ENCODE results near the gene UBL5. TPM values are rescaled to one million over a fixed set of nuclear protein-coding genes. Genes with fewer than 3 reads are reported as not detected.
A peak's percentile ranks its signal among the peaks of the same experiment; 100 is the strongest.

UBL5 gene
- total RNA-seq, 1 donor from 2014 or later: 335 TPM

- TF ChIP-seq CTCF (IDR thresholded peaks at IDR 0.05; ENCODE audit: unreplicated experiment): peak; percentile 21
- Mint-ChIP-seq H3K27ac (peak overlapping the region; percentile 92), H3K36me3 (ENCODE audit: insufficient read depth) (no peaks in the 10 kb centered on the region), H3K4me3 (ENCODE audit: low read depth) (peak overlapping the region; percentile 76), H3K4me1 (ENCODE audit: low read depth) (peaks cover 22% of the 10 kb centered on the region), H3K9me3 (ENCODE audit: low read depth) (no peaks in the 10 kb centered on the region), H3K27me3 (no peaks in the 10 kb centered on the region)
- peak; percentile 88 for DNase-seq (ENCODE audit: low spot score, unreplicated experiment)
Observed at GRCh38 chr19:9792206-9793070, 35.3 kb upstream of the UBL5 start.

GRCh38 chr19:9793071-9793591 is 34.6 kb upstream of the UBL5 start:
- no peaks in the 10 kb centered on the region for H3K36me3 Mint-ChIP-seq (ENCODE audit: insufficient read depth)
- TF ChIP-seq CTCF (IDR thresholded peaks at IDR 0.05; ENCODE audit: unreplicated experiment): no peak
- peak overlapping the region; percentile 76 for H3K4me3 Mint-ChIP-seq (ENCODE audit: low read depth)
- DNase-seq (ENCODE audit: low spot score, unreplicated experiment): no peak
- peak overlapping the region; percentile 92 for H3K27ac Mint-ChIP-seq
- no peaks in the 10 kb centered on the region for H3K27me3 Mint-ChIP-seq
- no peaks in the 10 kb centered on the region for H3K9me3 Mint-ChIP-seq (ENCODE audit: low read depth)
- H3K4me1 Mint-ChIP-seq (ENCODE audit: low read depth): peaks cover 22% of the 10 kb centered on the region

DNA sequence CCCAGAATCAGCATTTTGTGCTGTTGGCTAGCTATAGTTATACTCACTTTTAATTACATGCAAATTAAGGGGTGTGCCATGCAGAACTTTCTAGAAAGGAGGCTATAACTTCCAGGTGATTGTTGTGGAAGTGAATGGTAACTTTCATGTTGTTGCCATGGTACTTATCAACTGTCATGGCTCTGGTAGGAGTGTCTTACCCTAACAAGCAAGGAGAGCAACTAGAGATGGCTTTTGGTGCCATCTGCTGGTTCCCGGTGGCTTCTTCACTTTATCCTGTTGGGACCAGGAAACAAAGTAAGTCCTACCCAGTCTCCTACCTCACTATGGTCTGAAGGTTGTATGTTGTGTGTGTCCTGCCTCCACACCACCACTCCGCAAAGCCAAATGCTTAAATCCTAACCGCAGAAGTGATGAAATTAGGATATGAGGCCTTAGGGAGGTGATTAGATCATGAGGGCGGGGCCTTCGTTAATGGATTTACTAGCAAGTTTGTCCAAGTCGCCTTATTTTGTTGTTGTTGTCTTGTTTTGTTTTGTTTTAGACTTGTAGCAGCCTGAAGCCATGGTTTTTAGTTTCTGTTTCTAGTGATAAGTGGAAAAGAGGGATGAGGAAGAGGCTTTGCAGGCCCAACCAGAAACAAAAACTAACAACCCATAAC is 31.5 kb upstream of the UBL5 start:
- Mint-ChIP-seq H3K4me3 (ENCODE audit: low read depth) (no peak overlapping the region), H3K27me3 (no peaks in the 10 kb centered on the region), H3K36me3 (ENCODE audit: insufficient read depth) (no peaks in the 10 kb centered on the region), H3K4me1 (ENCODE audit: low read depth) (peaks cover 6% of the 10 kb centered on the region), H3K27ac (peak overlapping the region; percentile 37), H3K9me3 (ENCODE audit: low read depth) (no peaks in the 10 kb centered on the region)
- peak; percentile 47 for DNase-seq (ENCODE audit: low spot score, unreplicated experiment)
- peak; percentile 85 for TF ChIP-seq CTCF (IDR thresholded peaks at IDR 0.05; ENCODE audit: unreplicated experiment)

GRCh38 chr19:9797871-9798270 is 29.8 kb upstream of the UBL5 start:
- no peaks in the 10 kb centered on the region for H3K36me3 Mint-ChIP-seq (ENCODE audit: insufficient read depth)
- no peaks in the 10 kb centered on the region for H3K27me3 Mint-ChIP-seq
- TF ChIP-seq CTCF (IDR thresholded peaks at IDR 0.05; ENCODE audit: unreplicated experiment): no peak
- no peak for DNase-seq (ENCODE audit: low spot score, unreplicated experiment)
- no peaks in the 10 kb centered on the region for H3K9me3 Mint-ChIP-seq (ENCODE audit: low read depth)
- peaks cover 4% of the 10 kb centered on the region for H3K4me1 Mint-ChIP-seq (ENCODE audit: low read depth)
- no peak overlapping the region for H3K27ac Mint-ChIP-seq
- H3K4me3 Mint-ChIP-seq (ENCODE audit: low read depth): no peak overlapping the region

DNA sequence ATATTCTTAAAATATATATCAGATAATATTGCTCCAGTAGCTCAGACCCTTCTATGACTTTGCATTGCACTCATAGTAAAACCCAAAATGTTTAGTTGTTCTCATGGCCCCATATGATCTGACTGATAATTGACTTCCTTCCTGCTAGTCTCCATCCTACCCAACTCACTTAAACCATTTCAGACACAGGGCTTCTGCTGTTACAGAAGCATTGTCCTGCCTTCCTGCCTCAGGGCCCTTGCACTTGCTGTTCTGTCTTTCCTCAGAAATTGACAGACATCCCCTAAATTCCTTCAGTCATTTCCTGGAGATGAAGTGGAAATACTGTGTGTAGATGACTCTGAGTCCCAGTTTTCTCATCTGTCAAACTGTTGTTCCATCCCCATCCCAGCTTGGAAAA is 28.6 kb upstream of the UBL5 start:
- H3K4me3 Mint-ChIP-seq (ENCODE audit: low read depth): no peak overlapping the region
- H3K4me1 Mint-ChIP-seq (ENCODE audit: low read depth): peaks cover 2% of the 10 kb centered on the region
- H3K27me3 Mint-ChIP-seq: no peaks in the 10 kb centered on the region
- no peaks in the 10 kb centered on the region for H3K36me3 Mint-ChIP-seq (ENCODE audit: insufficient read depth)
- peak overlapping the region; percentile 73 for H3K27ac Mint-ChIP-seq
- H3K9me3 Mint-ChIP-seq (ENCODE audit: low read depth): no peaks in the 10 kb centered on the region
- no peak for DNase-seq (ENCODE audit: low spot score, unreplicated experiment)
- no peak for TF ChIP-seq CTCF (IDR thresholded peaks at IDR 0.05; ENCODE audit: unreplicated experiment)
